ENCODE results near the gene DHRS7.

DHRS7 gene, protein sequence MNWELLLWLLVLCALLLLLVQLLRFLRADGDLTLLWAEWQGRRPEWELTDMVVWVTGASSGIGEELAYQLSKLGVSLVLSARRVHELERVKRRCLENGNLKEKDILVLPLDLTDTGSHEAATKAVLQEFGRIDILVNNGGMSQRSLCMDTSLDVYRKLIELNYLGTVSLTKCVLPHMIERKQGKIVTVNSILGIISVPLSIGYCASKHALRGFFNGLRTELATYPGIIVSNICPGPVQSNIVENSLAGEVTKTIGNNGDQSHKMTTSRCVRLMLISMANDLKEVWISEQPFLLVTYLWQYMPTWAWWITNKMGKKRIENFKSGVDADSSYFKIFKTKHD

GRCh38 chr14:60164712-60165546 lies at the start of gene DHRS7:
Gene DHRS7, minus strand, starts transcription at chr14:60165398. Its CDS starts 89 bp downstream, at chr14:60165309.
- peak; percentile 72 to 77 for DNase-seq

DNA sequence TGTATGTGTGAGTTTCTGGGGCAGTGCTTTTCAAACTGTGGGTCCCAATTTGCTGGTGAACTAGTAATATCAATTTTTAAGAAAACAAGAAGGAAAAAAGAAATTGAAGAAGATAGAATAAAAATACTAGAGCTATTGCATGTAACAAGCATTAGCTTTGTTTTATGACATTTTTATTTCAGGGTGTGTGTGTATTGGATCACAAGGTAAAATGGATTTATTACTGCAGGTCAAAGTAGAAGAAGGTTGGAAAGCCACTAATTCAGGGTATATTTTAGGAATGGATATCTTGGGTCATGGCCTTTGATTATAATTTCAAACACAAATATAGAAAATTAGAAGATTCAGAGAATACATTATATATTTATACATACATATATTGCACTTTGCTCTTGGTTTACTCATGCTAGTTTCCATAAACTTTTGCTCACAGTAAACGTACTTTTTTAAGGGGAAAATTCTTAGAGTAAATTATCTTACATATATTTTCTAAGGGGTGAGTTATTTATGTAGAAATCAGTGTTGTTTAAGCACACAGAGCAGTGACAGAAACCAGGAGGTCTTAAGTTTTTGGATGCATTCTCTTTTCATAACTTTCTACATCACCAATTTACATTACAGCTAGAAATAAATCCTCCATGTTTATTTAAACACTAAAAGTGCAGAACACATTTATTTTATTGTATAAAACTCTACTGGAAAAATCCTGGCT lies 49.4 kb upstream of the DHRS7 start:
- no peak for DNase-seq

DNA sequence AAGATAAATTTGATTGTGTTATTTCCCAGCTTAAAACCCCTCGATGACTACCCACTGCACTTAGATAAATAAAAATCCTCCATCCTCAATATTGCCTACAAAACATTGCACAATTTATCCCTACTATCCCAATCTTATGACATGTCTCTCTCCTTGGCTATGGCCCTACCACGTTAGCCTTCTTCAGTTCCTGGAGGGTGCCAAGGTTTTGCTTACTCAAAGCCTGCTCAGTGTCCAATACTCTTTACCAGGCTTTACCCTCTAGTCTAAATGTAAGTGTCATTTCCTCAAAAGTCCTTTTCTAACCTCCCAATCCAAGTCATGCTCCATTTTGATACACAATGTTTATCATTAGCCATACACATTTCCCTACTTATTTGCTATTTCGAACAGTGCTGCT lies 48.8 kb upstream of the DHRS7 start:
- no peak for DNase-seq

GRCh38 chr14:60212503-60213371 lies 47.5 kb upstream of the DHRS7 start:
- DNase-seq, result no peak

- DNase-seq, result no peak
Measured at GRCh38 chr14:60211153-60211552, 46.0 kb upstream of the DHRS7 start.

GRCh38 chr14:60210703-60211102 lies 45.5 kb upstream of the DHRS7 start:
- DNase-seq, result no peak

- DNase-seq, result no peak
Measured at GRCh38 chr14:60206837-60207533, 41.8 kb upstream of the DHRS7 start.

DNA sequence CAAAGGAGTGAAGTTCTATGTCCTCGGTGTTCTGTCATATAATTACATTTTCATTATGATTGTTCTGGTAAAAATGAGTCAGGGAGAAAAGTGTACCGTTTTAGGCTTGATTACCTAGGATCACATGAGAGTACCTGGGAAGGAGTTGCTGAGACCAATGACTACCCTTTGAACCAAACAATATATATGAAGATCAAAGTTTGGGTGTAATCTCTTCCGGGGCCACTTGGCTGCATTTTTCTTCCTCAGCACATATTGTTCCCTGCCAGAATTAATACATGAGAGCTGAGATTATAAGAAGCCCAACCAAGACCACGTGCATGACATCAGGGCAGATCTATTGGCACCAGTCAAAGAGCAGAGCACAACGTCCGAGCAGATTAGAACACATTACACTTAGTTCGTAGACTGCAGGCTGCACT lies 41.1 kb upstream of the DHRS7 start:
- DNase-seq, result no peak

DNA sequence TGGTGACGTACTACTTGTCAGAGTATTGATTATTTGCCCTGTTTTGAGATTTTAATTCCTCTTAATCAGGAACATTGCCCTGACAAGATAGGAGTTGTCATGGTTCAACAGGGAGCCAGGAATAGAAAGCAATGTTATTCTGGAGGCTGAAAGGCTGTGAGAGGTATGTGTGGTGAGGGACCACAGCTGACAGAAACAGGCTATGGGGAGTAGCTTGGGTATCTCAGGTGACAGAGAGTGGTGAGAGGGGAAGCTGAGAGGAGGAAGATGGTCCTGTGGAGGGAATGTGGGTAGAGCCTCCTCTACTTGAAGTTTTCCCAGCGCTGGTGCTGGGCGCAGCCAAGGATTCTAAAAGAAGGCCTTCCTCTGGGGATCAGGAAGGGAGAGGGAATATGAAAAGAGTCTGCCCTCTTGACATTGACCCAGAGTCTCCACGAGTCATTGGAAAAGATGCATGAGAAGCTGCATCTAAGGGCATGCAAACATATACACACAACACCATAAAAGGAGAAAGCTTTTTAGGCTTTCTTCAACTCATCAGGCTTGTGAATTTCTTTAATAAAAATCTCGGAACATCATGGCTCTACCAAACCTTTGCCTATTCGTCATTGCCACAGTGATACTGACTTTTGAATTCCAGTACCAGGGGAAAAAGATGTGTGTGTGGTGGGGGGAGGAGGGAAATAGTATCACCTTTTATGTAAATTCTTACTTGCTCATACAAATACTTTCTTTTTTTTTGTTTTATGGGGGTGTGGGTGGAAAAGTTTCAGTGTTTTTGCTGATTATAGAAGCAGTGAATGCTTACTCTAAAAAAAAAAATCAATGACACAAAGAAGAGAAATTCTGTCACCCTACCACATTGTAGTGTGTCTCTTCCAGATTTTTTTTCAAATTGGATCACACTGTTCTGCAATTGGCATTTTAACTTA lies 39.9 kb upstream of the DHRS7 start:
- DNase-seq, result no peak

GRCh38 chr14:60204104-60204842 lies 39.1 kb upstream of the DHRS7 start:
- no peak for DNase-seq

DNA sequence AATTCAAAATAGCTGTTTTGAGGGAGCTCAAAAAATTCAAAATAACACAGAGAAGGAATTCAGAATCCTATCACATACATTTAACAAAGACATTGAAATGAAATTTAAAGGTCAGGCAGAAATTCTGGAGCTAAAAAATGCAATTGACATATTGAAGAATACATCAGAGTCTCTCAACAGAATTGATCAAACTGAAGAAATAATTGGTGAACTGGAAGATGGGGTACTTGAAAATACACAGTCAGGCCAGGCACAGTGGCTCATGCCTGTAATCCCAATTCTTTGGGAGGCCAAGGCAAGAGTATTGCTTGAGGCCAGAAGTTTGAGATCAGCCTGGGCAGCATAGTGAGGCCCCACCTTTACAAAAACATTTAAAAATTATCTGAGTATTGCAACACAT lies 34.1 kb upstream of the DHRS7 start:
- DNase-seq, result no peak

GRCh38 chr14:60197629-60198303 lies 32.6 kb upstream of the DHRS7 start:
- no peak for DNase-seq

- DNase-seq, result no peak
Measured at GRCh38 chr14:60196291-60196690, 31.1 kb upstream of the DHRS7 start.

- no peak for DNase-seq
Measured at GRCh38 chr14:60195179-60195810, 30.1 kb upstream of the DHRS7 start.

DNA sequence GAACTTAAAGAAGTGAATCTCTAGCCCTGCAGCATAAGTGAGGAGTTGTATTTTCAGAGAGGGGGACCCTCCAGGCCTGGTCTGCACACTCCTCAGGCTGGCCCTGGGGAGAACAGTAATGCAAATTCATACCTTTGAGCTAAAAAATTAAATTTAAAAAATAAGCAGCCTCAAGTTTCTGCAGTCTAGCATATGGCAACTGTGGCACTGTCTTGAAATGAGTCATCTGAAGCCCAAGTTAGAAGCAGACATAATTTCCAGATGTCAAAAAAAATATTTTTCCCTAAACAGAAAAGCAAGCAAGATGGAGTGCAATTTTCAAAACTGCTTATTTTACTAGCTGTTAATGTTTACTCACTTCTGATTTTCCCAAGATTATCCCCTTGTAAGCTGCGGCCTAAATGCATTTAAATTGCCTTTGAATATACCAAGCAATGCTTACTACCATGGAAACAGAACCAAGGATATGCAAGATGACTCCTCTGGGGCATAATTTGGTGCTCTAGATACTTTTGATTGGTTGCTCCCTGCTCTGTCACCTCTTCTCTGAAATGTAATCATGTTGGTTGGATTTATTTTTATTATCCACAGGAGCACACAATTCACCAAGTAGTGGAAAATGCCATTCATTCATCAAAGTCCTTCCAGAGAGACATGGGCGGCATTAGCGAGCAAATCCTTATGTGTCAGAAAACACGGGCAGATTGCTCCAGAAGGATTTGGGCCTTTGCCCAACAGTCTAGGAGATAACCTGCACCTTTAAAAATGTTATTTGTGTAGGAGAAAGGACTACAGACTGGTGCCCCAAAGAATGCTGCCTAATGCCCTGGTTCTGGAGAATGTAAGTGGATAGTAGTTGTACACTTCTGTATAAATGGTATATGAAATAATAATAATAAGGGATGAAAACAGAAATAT lies 25.0 kb upstream of the DHRS7 start:
- DNase-seq, result no peak

GRCh38 chr14:60188696-60189095 lies 23.5 kb upstream of the DHRS7 start:
- no peak for DNase-seq

- no peak for DNase-seq
Measured at GRCh38 chr14:60188115-60188514, 22.9 kb upstream of the DHRS7 start.
